Measurements from ENCODE around the gene SLC2A4RG. TPM values are rescaled to one million over a fixed set of nuclear protein-coding genes. Genes with fewer than 3 reads are reported as not detected.

SLC2A4RG gene
- total and polyA plus RNA-seq, 2 of the 13 experiments (the other 11 are each of a cell fraction or from before 2014, with no cell fraction given): 91.4 to 95.9 TPM

GRCh38 chr20:63735859-63736718, 3.5 kb upstream of the SLC2A4RG start, which contains the start of gene LIME1:
Gene LIME1 (plus strand): TSS chr20:63736664. CDS start chr20:63737550, 886 bp downstream.
- ChIA-PET CTCF (ENCODE audit: low intra/inter-chr PET ratio, low total read pairs) (interaction anchor here (2.5 kb wide), 1 partner anchor 29 kb away, joined by 8 read pairs; the partner anchor contains the start of genes ARFRP1 and ZGPAT), POLR2A (interaction anchor here (0.7 to 7.3 kb wide), 8 partner anchors 9 to 243 kb away, joined by 3 to 190 read pairs (median 16); partner anchors contain the start of genes ARFRP1, SAMD10, TPD52L2 and ZGPAT)
- in situ Hi-C loops (cut with HindIII; ENCODE audit: extremely low pct_ligation_motif_present, low pct_unique_long_range_greater_than_20kb) (no loop called here), intact Hi-C loops (cut with micrococcal nuclease; ENCODE audit: unreplicated experiment) (loop anchor here (5.0 kb wide), 1 partner anchor 199 kb away; the partner anchor contains the start of gene PTK6)
- Histone ChIP-seq H2AFZ (ENCODE audit: low read length) (no peak within 1 kb of the TSS), H3K9ac (ENCODE audit: insufficient read depth, low read depth, low read length) (peak within 1 kb of the TSS; percentile 72), H3K4me2 (ENCODE audit: low read depth, low read length) (peak within 1 kb of the TSS; percentile 90), H3K79me2 (ENCODE audit: insufficient read depth, low read length) (peaks cover 33% of the 10 kb centered on the region), H3K27me3 (ENCODE audit: control insufficient read depth in 1 of 2, insufficient read depth in 2 of 2, low read length in 2 of 2) (no peaks in the 10 kb centered on the region), H3K4me3 (replicated peaks in 1 of 3; ENCODE audit: insufficient read depth in 1 of 3, low read depth in 2 of 3, low read length in 3 of 3) (peak within 1 kb of the TSS; percentile 46 to 93 (median 85); a peak in 5 of 6 replicates), H3K27ac (ENCODE audit: extremely low read length, insufficient read depth, low read length) (peak within 1 kb of the TSS; percentile 93), H3K4me1 (ENCODE audit: insufficient read depth, low read length) (peaks cover 41% of the 10 kb centered on the region), H4K20me1 (ENCODE audit: insufficient read depth, low read length) (no peaks in the 10 kb centered on the region), H3K36me3 (replicated peaks in 1 of 2; ENCODE audit: control insufficient read depth in 1 of 2, insufficient read depth in 2 of 2, low read length in 2 of 2) (peaks cover 30 to 32% of the 10 kb centered on the region in 2 experiments), H3K9me3 (ENCODE audit: low read length) (no peaks in the 10 kb centered on the region)
- FAIRE-seq (no peak), ATAC-seq (no peak), DNase-seq (ENCODE audit: low spot score) (no peak)
- WGBS (ENCODE audit: low lambda C conversion rate): 92% methylated on average over 29 of the region's 31 CpGs
- no TSS peak for BruUV-seq (replicated peaks)
- TF ChIP-seq TAF15 (IDR thresholded peaks at IDR 0.05; ENCODE audit: low read depth, low read length, poor library complexity, severe bottlenecking) (peak; percentile 41), ZNF678 (CRISPR knock-in tag; IDR thresholded peaks at IDR 0.05) (no peak), HNRNPL (IDR thresholded peaks at IDR 0.05; ENCODE audit: low read depth, low read length) (peak; percentile 93), CBX2 (IDR thresholded peaks at IDR 0.05; ENCODE audit: low read depth, low read length) (no peak), CBX2 (CRISPR knock-in tag; IDR thresholded peaks at IDR 0.05; ENCODE audit: low read depth) (no peak), PCBP1 (IDR thresholded peaks at IDR 0.05; ENCODE audit: borderline replicate concordance, low read depth, low read length) (peak; percentile 29; the same call in 1 of the 2 replicates), FOXK1 (CRISPR knock-in tag; IDR thresholded peaks at IDR 0.05; ENCODE audit: borderline replicate concordance, low read depth) (no peak), ZNF788 (CRISPR knock-in tag; IDR thresholded peaks at IDR 0.05; ENCODE audit: borderline replicate concordance) (0 out of 2 replicates have a peak, but pooled peaks have one; percentile 37), ZZZ3 (CRISPR knock-in tag; IDR thresholded peaks at IDR 0.05; ENCODE audit: borderline replicate concordance) (peak; percentile 42; the same call in 1 of the 2 replicates), ZNF484 (CRISPR knock-in tag; IDR thresholded peaks at IDR 0.05; ENCODE audit: borderline replicate concordance, low read depth) (peak; percentile 43; the same call in 1 of the 2 replicates), RXRA (CRISPR knock-in tag; IDR thresholded peaks at IDR 0.05) (0 out of 2 replicates have a peak, but pooled peaks have one; percentile 22), ARNTL (CRISPR knock-in tag; IDR thresholded peaks at IDR 0.05) (0 out of 2 replicates have a peak, but pooled peaks have one; percentile 3), MXI1 (IDR thresholded peaks at IDR 0.05; ENCODE audit: borderline replicate concordance, low read depth, low read length) (peak; percentile 8; the same call in 1 of the 3 replicates), GTF3A (CRISPR knock-in tag; conservative IDR thresholded peaks at IDR 0.05) (no peak), CEBPB (IDR thresholded peaks at IDR 0.05; ENCODE audit: borderline replicate concordance, low read depth, low read length) (0 out of 2 replicates have a peak, but pooled peaks have one; percentile 6), ZBTB38 (CRISPR knock-in tag; IDR thresholded peaks at IDR 0.05) (peak; percentile 47; the same call in 1 of the 2 replicates), MAX (IDR thresholded peaks at IDR 0.05) (peak; percentile 38; the same call in 1 of the 2 replicates), ZNF274 (CRISPR knock-in tag; IDR thresholded peaks at IDR 0.05) (0 out of 2 replicates have a peak, but pooled peaks have one; percentile 31), ZNF563 (CRISPR knock-in tag; IDR thresholded peaks at IDR 0.05) (0 out of 2 replicates have a peak, but pooled peaks have one; percentile 11), RFX3 (CRISPR knock-in tag; IDR thresholded peaks at IDR 0.05) (no peak)

All from HepG2 (cell line).